ENCODE measurements around the gene ZDHHC24. TPM values are rescaled to one million over a fixed set of nuclear protein-coding genes. Genes with fewer than 3 reads are reported as not detected.

Gene ZDHHC24
- total RNA-seq, 1 experiment from 2014 or later, result 12.4 TPM

- intact Hi-C loops (cut with micrococcal nuclease), result no loop called here
- TF ChIP-seq CTCF (IDR thresholded peaks at IDR 0.05; ENCODE audit: unreplicated experiment), result no peak
- no peak overlapping the region for H3K4me3 Mint-ChIP-seq (ENCODE audit: unreplicated experiment)
- peaks cover 18% of the 10 kb centered on the region for H3K36me3 Mint-ChIP-seq (ENCODE audit: insufficient read depth, unreplicated experiment)
- no peaks in the 10 kb centered on the region for H3K4me1 Mint-ChIP-seq (ENCODE audit: insufficient read depth, unreplicated experiment)
- no peaks in the 10 kb centered on the region for H3K27me3 Mint-ChIP-seq (ENCODE audit: insufficient read depth, unreplicated experiment)
- POLR2A ChIA-PET, result interaction anchor here (0.6 to 1.2 kb wide), 2 partner anchors 9 to 363 kb away, joined by 3 to 5 read pairs; partner anchors contain the start of gene DPP3
- H3K9me3 Mint-ChIP-seq (ENCODE audit: unreplicated experiment), result no peaks in the 10 kb centered on the region
- CTCF ChIA-PET, result interaction anchor here (1.0 kb wide), 1 partner anchor 918 kb away, joined by 4 read pairs; no protein-coding TSS in a partner anchor
- no TSS peak for BruUV-seq (replicated peaks)
- H3K27ac Mint-ChIP-seq (ENCODE audit: low read depth, unreplicated experiment), result no peak overlapping the region
- no peak for DNase-seq (ENCODE audit: unreplicated experiment)
Observed at GRCh38 chr11:66471142-66471541, 74.7 kb downstream of the ZDHHC24 start.

Other genes starting within 250 kb of the ZDHHC24 start
- not detected in 2 replicates for gene CD248, start 229.0 kb downstream of the ZDHHC24 start, total RNA-seq (2022)
- gene RIN1, start 209.6 kb downstream of the ZDHHC24 start, total RNA-seq (2022), result 38.7 and 50.2 TPM in 2 replicates
- gene BRMS1, start 200.9 kb downstream of the ZDHHC24 start, total RNA-seq (2022), result 53.2 and 55.4 TPM in 2 replicates
- gene B4GAT1, start 198.4 kb downstream of the ZDHHC24 start, total RNA-seq (2022), result 6.7 and 8.6 TPM in 2 replicates
- 3.6 and 7.0 TPM in 2 replicates for gene SLC29A2, start 174.3 kb downstream of the ZDHHC24 start, total RNA-seq (2022)
- gene NPAS4, start 125.0 kb downstream of the ZDHHC24 start, total RNA-seq (2022), result not detected in 2 replicates
- 65.5 and 69.1 TPM in 2 replicates for gene MRPL11, start 107.2 kb downstream of the ZDHHC24 start, total RNA-seq (2022)
- gene PELI3, start 79.1 kb downstream of the ZDHHC24 start, total RNA-seq (2022), result 5.0 and 6.1 TPM in 2 replicates
- gene DPP3, start 65.6 kb downstream of the ZDHHC24 start, total RNA-seq (2022), result 34.4 and 40.9 TPM in 2 replicates
- 31.7 and 33.9 TPM in 2 replicates for gene BBS1, start 35.4 kb downstream of the ZDHHC24 start, total RNA-seq (2022)
- not detected in 2 replicates for gene ACTN3, start 855 bp upstream of the ZDHHC24 start, total RNA-seq (2022)
- 8.6 and 11.8 TPM in 2 replicates for gene CTSF, start 22.6 kb upstream of the ZDHHC24 start, total RNA-seq (2022)
- gene CCDC87, start 47.0 kb upstream of the ZDHHC24 start, total RNA-seq (2022), result not detected in 2 replicates
- 25.8 and 34.4 TPM in 2 replicates for gene CCS, start 47.1 kb upstream of the ZDHHC24 start, total RNA-seq (2022)
- gene RBM14, start 70.6 kb upstream of the ZDHHC24 start, total RNA-seq (2022), result 78.1 and 88.3 TPM in 2 replicates
- 171 and 172 TPM in 2 replicates for gene RBM4, start 92.7 kb upstream of the ZDHHC24 start, total RNA-seq (2022)
- 9.5 and 13.5 TPM in 2 replicates for gene RBM4B, start 131.8 kb upstream of the ZDHHC24 start, total RNA-seq (2022)
- 46.9 and 47.2 TPM in 2 replicates for gene SPTBN2, start 183.2 kb upstream of the ZDHHC24 start, total RNA-seq (2022)

Measured in MCF 10A (cell line).